Thyroid gland (tissue), 4 donors: ENCODE data around the gene ZKSCAN3.
"Not testable (repeated sequence)": the region's sequence is repeated elsewhere in the genome, so short reads cannot be mapped to it uniquely, and the experiment has no call there.

Experiments
- CTCF ChIP-seq, 6 experiments: fragments of 200-600 bp in 3 of 6; fragments of 450-650 bp in 3 of 6; sonication (generic) in 3 of 6; IDR thresholded peaks; one replicate each; pipeline ENCODE4 v1.5.1; 2016 to 2019; ENCODE audit warnings: antibody characterized with exemption in 6 of 6, mild to moderate bottlenecking in 2 of 6, inconsistent platforms in 1 of 6, moderate library complexity in 1 of 6
- POLR2A ChIP-seq, 2 donors: fragments of 450-650 bp; IDR thresholded peaks; one replicate each; pipeline ENCODE4 v1.6.1; 2017; ENCODE audit warnings: antibody characterized with exemption in 2 of 2, mild to moderate bottlenecking in 2 of 2, moderate library complexity in 1 of 2

DNA sequence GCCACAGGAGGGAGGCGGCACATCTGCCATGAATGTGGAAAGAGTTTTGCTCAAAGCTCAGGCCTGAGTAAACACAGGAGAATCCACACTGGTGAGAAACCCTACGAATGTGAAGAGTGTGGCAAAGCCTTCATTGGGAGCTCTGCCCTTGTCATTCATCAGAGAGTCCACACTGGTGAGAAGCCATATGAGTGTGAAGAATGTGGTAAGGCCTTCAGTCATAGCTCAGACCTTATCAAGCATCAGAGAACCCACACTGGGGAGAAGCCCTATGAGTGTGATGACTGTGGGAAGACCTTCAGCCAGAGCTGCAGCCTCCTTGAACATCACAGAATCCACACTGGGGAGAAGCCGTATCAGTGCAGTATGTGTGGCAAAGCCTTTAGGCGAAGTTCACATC, 15.8 kb downstream of the ZKSCAN3 start:
- not testable (repeated sequence) for TF ChIP-seq CTCF, POLR2A (IDR thresholded peaks at IDR 0.05)
